Smooth muscle cell (in vitro differentiated cells): Measurements from ENCODE around the gene TMEM215. TPM values are rescaled to one million over a fixed set of nuclear protein-coding genes. Genes with fewer than 3 reads are reported as not detected.

Experiments used
- DNase-seq: peaks from one replicate; lab custom pipeline; 2025; ENCODE audit not compliant: unreplicated experiment; lab: John Stamatoyannopoulos, UW
- H2AFZ ChIP-seq: fragments of 200-600 bp; sonication (generic); 2 replicates; pipeline ENCODE4 v1.6.0; 2016; ENCODE audit warnings: antibody characterized with exemption, low read depth, mild to moderate bottlenecking
- H3F3A ChIP-seq: fragments of 200-600 bp; sonication (generic); 2 replicates; pipeline ENCODE4 v1.6.0; 2017; ENCODE audit warnings: antibody characterized with exemption, low read depth
- H3K27ac ChIP-seq: fragments of 200-600 bp; sonication (generic); 2 replicates; pipeline ENCODE4 v1.5.1; 2016; ENCODE audit warnings: low read depth, mild to moderate bottlenecking
- H3K27me3 ChIP-seq: fragments of 200-600 bp; sonication (generic); 2 replicates; pipeline ENCODE4 v1.6.1; 2016; ENCODE audit warnings: low read depth, mild to moderate bottlenecking
- H3K36me3 ChIP-seq: fragments of 200-600 bp; sonication (generic); 2 replicates; pipeline ENCODE4 v1.5.1; 2016; ENCODE audit warnings: low read depth
- H3K4me1 ChIP-seq: fragments of 200-600 bp; sonication (generic); 2 replicates; pipeline ENCODE4 v1.5.1; 2016; ENCODE audit warnings: low read depth
- H3K4me2 ChIP-seq: fragments of 200-600 bp; sonication (generic); 2 replicates; pipeline ENCODE4 v1.6.0; 2016; ENCODE audit warnings: mild to moderate bottlenecking
- H3K4me3 ChIP-seq: fragments of 200-600 bp; sonication (generic); 2 replicates; pipeline ENCODE4 v1.5.1; 2016; ENCODE audit warnings: mild to moderate bottlenecking
- H3K79me2 ChIP-seq: fragments of 200-600 bp; sonication (generic); 2 replicates; pipeline ENCODE4 v1.6.0; 2016; ENCODE audit warnings: low read depth, mild to moderate bottlenecking
- H3K9ac ChIP-seq: fragments of 200-600 bp; sonication (generic); 2 replicates; pipeline ENCODE4 v1.6.0; 2016; ENCODE audit warnings: low read depth
- H3K9me3 ChIP-seq: fragments of 200-600 bp; sonication (generic); replicated peaks from 2 replicates; pipeline ENCODE4 v1.5.1; 2016; ENCODE audit warnings: low read depth
- H4K20me1 ChIP-seq: fragments of 200-600 bp; sonication (generic); 2 replicates; pipeline ENCODE4 v1.6.0; 2016; ENCODE audit warnings: low read depth
- CTCF ChIP-seq: fragments of 200-600 bp; sonication (generic); IDR thresholded peaks from 2 replicates; pipeline ENCODE4 v1.5.1; 2017; ENCODE audit warnings: borderline replicate concordance, mild to moderate bottlenecking, antibody characterized with exemption; ENCODE audit not compliant: insufficient read depth, poor library complexity, severe bottlenecking
- WGBS: methylation state at CpG from one replicate; pipeline ENCODE4 v1.1.7; 2016; ENCODE audit warnings: low lambda C conversion rate; 5-methylcytosine and 5-hydroxymethylcytosine counted together
- polyA plus RNA-seq: library from polyadenylated mRNA; unstranded; fragments of >200 nt; fragmentation: Nextera tagmentation; extraction: Ambion mirVana; gene quantifications from 2 replicates; pipeline ENCODE4 v1.2.1, GENCODE V29; 2016
- total RNA-seq: library from RNA; depleted of rRNA; stranded (reverse); fragments of >200 nt; gene quantifications from 2 replicates; pipeline ENCODE4 v1.2.3, GENCODE V29; 2014

Gene TMEM215
- 12.9 and 16.9 TPM in 2 replicates for total RNA-seq
- polyA plus RNA-seq: 5.7 and 8.3 TPM in 2 replicates

- no peak for TF ChIP-seq CTCF
- no peak within 1 kb of the TSS for H3K9ac ChIP-seq
- H3K4me2 ChIP-seq: peak within 1 kb of the TSS; percentile 89
- H3K4me3 ChIP-seq: peak within 1 kb of the TSS; percentile 57
- H4K20me1 ChIP-seq: no peaks in the 10 kb centered on the region
- DNase-seq: no peak
- peaks cover 88% of the 10 kb centered on the region for H3K27me3 ChIP-seq
- no peak within 1 kb of the TSS for H3K27ac ChIP-seq
- no peaks in the 10 kb centered on the region for H3F3A ChIP-seq
- H2AFZ ChIP-seq: peak within 1 kb of the TSS; percentile 89
- WGBS: 2% methylated on average over 55 of the region's 59 CpGs
- no peaks in the 10 kb centered on the region for H3K4me1 ChIP-seq
- peaks cover 16% of the 10 kb centered on the region for H3K79me2 ChIP-seq
- H3K9me3 ChIP-seq: no peaks in the 10 kb centered on the region
- no peaks in the 10 kb centered on the region for H3K36me3 ChIP-seq
Measured at GRCh38 chr9:32783168-32783891, at the start of gene TMEM215. TSS of gene TMEM215 (plus strand) at chr9:32783540. CDS start at chr9:32784184, 644 bp downstream.

- Histone ChIP-seq H3K27ac (no peak overlapping the region), H3K4me2 (no peak overlapping the region), H3K9me3 (no peaks in the 10 kb centered on the region), H2AFZ (no peak overlapping the region), H3F3A (no peaks in the 10 kb centered on the region), H3K27me3 (no peaks in the 10 kb centered on the region), H3K4me1 (no peaks in the 10 kb centered on the region), H3K36me3 (no peaks in the 10 kb centered on the region), H3K79me2 (no peaks in the 10 kb centered on the region), H4K20me1 (no peaks in the 10 kb centered on the region), H3K9ac (no peak overlapping the region), H3K4me3 (no peak overlapping the region)
- TF ChIP-seq CTCF: no peak
- 84% methylated on average over 3 of the region's 3 CpGs for WGBS
- DNase-seq: no peak
Measured at GRCh38 chr9:32735476-32735875, 47.9 kb upstream of the TMEM215 start.

- TF ChIP-seq CTCF: no peak
- WGBS: 77% methylated on average over 1 of the region's 1 CpG
- H3K4me3 ChIP-seq: no peak overlapping the region
Measured at GRCh38 chr9:32737378-32737777, 46.0 kb upstream of the TMEM215 start.

More at GRCh38 chr9:32737378-32737777, 46.0 kb upstream of the TMEM215 start:
- H3K9me3 ChIP-seq: no peaks in the 10 kb centered on the region
- no peaks in the 10 kb centered on the region for H3K36me3 ChIP-seq
- no peaks in the 10 kb centered on the region for H4K20me1 ChIP-seq
- H3K4me2 ChIP-seq: no peak overlapping the region
- H3K27ac ChIP-seq: no peak overlapping the region
- H3K9ac ChIP-seq: no peak overlapping the region
- H3F3A ChIP-seq: no peaks in the 10 kb centered on the region
- no peak for DNase-seq
- H3K79me2 ChIP-seq: no peaks in the 10 kb centered on the region
- no peaks in the 10 kb centered on the region for H3K4me1 ChIP-seq
- no peak overlapping the region for H2AFZ ChIP-seq
- H3K27me3 ChIP-seq: no peaks in the 10 kb centered on the region
